ENCODE data around the gene MAT2A. TPM values are rescaled to one million over a fixed set of nuclear protein-coding genes. Genes with fewer than 3 reads are reported as not detected.

Gene MAT2A
- polyA plus RNA-seq, 1 donor (not counting 4 experiments of a cell fraction or from before 2014, with no cell fraction given), result 353 TPM

GRCh38 chr2:85549095-85549494 is 10.1 kb downstream of the MAT2A start:
- no peak overlapping the region for H3K4me3 ChIP-seq (ENCODE audit: control insufficient read depth in 2 of 3, extremely low read depth in 1 of 3, insufficient read depth in 2 of 3, low read depth in 1 of 3, low read length in 3 of 3)
- no peaks in the 10 kb centered on the region for H3K9me3 ChIP-seq (ENCODE audit: control insufficient read depth, low read depth, low read length)
- no peak overlapping the region for H3K9ac ChIP-seq (ENCODE audit: control insufficient read depth, extremely low read depth, insufficient read depth, low read length)
- H3K27ac ChIP-seq (ENCODE audit: control insufficient read depth, insufficient read depth, low read length), result no peak overlapping the region
- TF ChIP-seq EZH2 (IDR thresholded peaks at IDR 0.05; ENCODE audit: low read length), result no peak
- no peak for TF ChIP-seq CTCF (optimal IDR thresholded peaks at IDR 0.05 in 1 of 3, IDR thresholded peaks at IDR 0.05 in 1 of 3, conservative IDR thresholded peaks at IDR 0.05 in 1 of 3; ENCODE audit: extremely low read depth in 1 of 3, insufficient read depth in 2 of 3, low read length in 3 of 3)
- peaks cover 14% of the 10 kb centered on the region for H4K20me1 ChIP-seq (ENCODE audit: control insufficient read depth, extremely low read depth, insufficient read depth, low read length)
- H3K36me3 ChIP-seq (ENCODE audit: control insufficient read depth in 2 of 2, extremely low read depth in 1 of 2, insufficient read depth in 2 of 2, low read length in 2 of 2), result peaks cover 29 to 33% of the 10 kb centered on the region in 2 experiments
- H3K9me1 ChIP-seq (ENCODE audit: control insufficient read depth, extremely low read depth, insufficient read depth, low read length), result no peaks in the 10 kb centered on the region
- no peaks in the 10 kb centered on the region for H3K79me2 ChIP-seq (ENCODE audit: control insufficient read depth, insufficient read depth, low read length)
- DNase-seq (ENCODE audit: low read depth, low spot score) (no peak), FAIRE-seq (no peak)
- no peak overlapping the region for H2AFZ ChIP-seq (ENCODE audit: control insufficient read depth, low read length)
- dilution Hi-C loops (cut with MboI; ENCODE audit: extremely low pct_ligation_motif_present, low sequenced_read_pairs), result no loop called here
- H3K4me1 ChIP-seq (ENCODE audit: control insufficient read depth, extremely low read depth, insufficient read depth, low read length), result peaks cover 17% of the 10 kb centered on the region
- H3K27me3 ChIP-seq (ENCODE audit: control insufficient read depth, extremely low read depth, insufficient read depth, low read length), result no peaks in the 10 kb centered on the region
- no peak overlapping the region for H3K4me2 ChIP-seq (ENCODE audit: control insufficient read depth, extremely low read depth, insufficient read depth, low read depth, low read length)

- peaks cover 12% of the 10 kb centered on the region for H4K20me1 ChIP-seq (ENCODE audit: control insufficient read depth, extremely low read depth, insufficient read depth, low read length)
- H3K36me3 ChIP-seq (ENCODE audit: control insufficient read depth in 2 of 2, extremely low read depth in 1 of 2, insufficient read depth in 2 of 2, low read length in 2 of 2), result peaks cover 30 to 31% of the 10 kb centered on the region in 2 experiments
- peaks cover 17% of the 10 kb centered on the region for H3K4me1 ChIP-seq (ENCODE audit: control insufficient read depth, extremely low read depth, insufficient read depth, low read length)
- no peaks in the 10 kb centered on the region for H3K27me3 ChIP-seq (ENCODE audit: control insufficient read depth, extremely low read depth, insufficient read depth, low read length)
- TF ChIP-seq EZH2 (IDR thresholded peaks at IDR 0.05; ENCODE audit: low read length) (no peak), CTCF (optimal IDR thresholded peaks at IDR 0.05 in 1 of 3, IDR thresholded peaks at IDR 0.05 in 1 of 3, conservative IDR thresholded peaks at IDR 0.05 in 1 of 3; ENCODE audit: extremely low read depth in 1 of 3, insufficient read depth in 2 of 3, low read length in 3 of 3) (no peak)
- H3K27ac ChIP-seq (ENCODE audit: control insufficient read depth, insufficient read depth, low read length), result no peak overlapping the region
- H3K79me2 ChIP-seq (ENCODE audit: control insufficient read depth, insufficient read depth, low read length), result no peaks in the 10 kb centered on the region
- no peak for DNase-seq (ENCODE audit: low read depth, low spot score)
- H3K4me3 ChIP-seq (ENCODE audit: control insufficient read depth in 2 of 3, extremely low read depth in 1 of 3, insufficient read depth in 2 of 3, low read depth in 1 of 3, low read length in 3 of 3), result no peak overlapping the region
- dilution Hi-C loops (cut with MboI; ENCODE audit: extremely low pct_ligation_motif_present, low sequenced_read_pairs), result no loop called here
- no peak overlapping the region for H3K4me2 ChIP-seq (ENCODE audit: control insufficient read depth, extremely low read depth, insufficient read depth, low read depth, low read length)
- no peak for FAIRE-seq
- H3K9ac ChIP-seq (ENCODE audit: control insufficient read depth, extremely low read depth, insufficient read depth, low read length), result no peak overlapping the region
- H3K9me3 ChIP-seq (ENCODE audit: control insufficient read depth, low read depth, low read length), result no peaks in the 10 kb centered on the region
- H2AFZ ChIP-seq (ENCODE audit: control insufficient read depth, low read length), result no peak overlapping the region
- no peaks in the 10 kb centered on the region for H3K9me1 ChIP-seq (ENCODE audit: control insufficient read depth, extremely low read depth, insufficient read depth, low read length)
Measured at GRCh38 chr2:85549826-85550225, 10.9 kb downstream of the MAT2A start.
